Spleen (tissue), 11 donors: Measurements from ENCODE around the gene TEX261. TPM values are rescaled to one million over a fixed set of nuclear protein-coding genes. Genes with fewer than 3 reads are reported as not detected.
A peak's percentile ranks its signal among the peaks of the same experiment; 100 is the strongest.

Source experiments
- DNase-seq: peaks from one replicate; pipeline ENCODE4 v3.0.0-alpha.2; 2020
- H3K27ac ChIP-seq, 8 donors: fragments of 200-600 bp; sonication (generic) in 7 of 8; 1 replicate in 4 of 8; 2 replicates in 4 of 8; pipeline versions ENCODE4 v1.5.0 to v1.8.0; 2016 to 2021; ENCODE audit warnings: inconsistent platforms in 4 of 8, mild to moderate bottlenecking in 4 of 8, moderate library complexity in 1 of 8
- H3K27me3 ChIP-seq, 7 donors: fragments of 200-600 bp; sonication (generic) in 6 of 7; replicated peaks in 1 of 7; 1 replicate in 4 of 7; 2 replicates in 3 of 7; pipeline versions ENCODE4 v1.5.0 to v1.8.0; 2016 to 2021; ENCODE audit warnings: inconsistent platforms in 3 of 7, mild to moderate bottlenecking in 1 of 7
- H3K36me3 ChIP-seq, 6 donors: fragments of 200-600 bp; sonication (generic) in 5 of 6; 1 replicate in 4 of 6; 2 replicates in 2 of 6; pipeline versions ENCODE4 v1.5.0 to v1.8.0; 2016 to 2021; ENCODE audit warnings: inconsistent platforms in 2 of 6
- H3K4me1 ChIP-seq, 6 donors: fragments of 200-600 bp; sonication (generic) in 5 of 6; 1 replicate in 3 of 6; 2 replicates in 3 of 6; pipeline versions ENCODE4 v1.5.0 to v1.8.0; 2016 to 2021; ENCODE audit warnings: inconsistent platforms in 3 of 6
- H3K4me3 ChIP-seq, 8 donors: fragments of 200-600 bp; sonication (generic) in 7 of 8; 1 replicate in 4 of 8; 2 replicates in 4 of 8; pipeline versions ENCODE4 v1.5.0 to v1.8.0; 2016 to 2021; ENCODE audit warnings: inconsistent platforms in 4 of 8, mild to moderate bottlenecking in 4 of 8, moderate library complexity in 2 of 8
- H3K9me3 ChIP-seq, 8 donors: fragments of 200-600 bp; sonication (generic) in 7 of 8; 1 replicate in 4 of 8; 2 replicates in 4 of 8; pipeline versions ENCODE4 v1.5.0 to v1.8.0; 2016 to 2021; ENCODE audit warnings: inconsistent platforms in 4 of 8
- POLR2A ChIP-seq, 3 donors: fragments of 450-650 bp; IDR thresholded peaks; one replicate each; pipeline ENCODE4 v1.5.1; 2017; ENCODE audit warnings: antibody characterized with exemption in 3 of 3, mild to moderate bottlenecking in 1 of 3
- POLR2AphosphoS5 ChIP-seq, 3 donors: sonication (generic); formaldehyde crosslinking; IDR thresholded peaks; one replicate each; pipeline ENCODE4 v1.5.1; 2017; ENCODE audit warnings: antibody characterized with exemption in 3 of 3
- WGBS, 5 donors: extraction: QIAGEN DNeasy Blood & Tissue Kit in 3 of 5; methylation state at CpG; one replicate each; pipeline versions ENCODE4 v1.1.5 to v1.1.7; 2013 to 2018; 5-methylcytosine and 5-hydroxymethylcytosine counted together
- intact Hi-C: fragments of 100-400 bp; cut with DNase I; formaldehyde crosslinking; loops from one replicate; pipeline ENCODE4 v1.15.0; 2023; ENCODE audit warnings: low total_unique reads
- polyA plus RNA-seq, 3 donors: library from polyadenylated mRNA; stranded (reverse); fragments of 200-250 nt; gene quantifications; one replicate each; pipeline ENCODE4 v1.2.1, GENCODE V29; 2013
- total RNA-seq, 7 donors: library from RNA; depleted of rRNA in 3 of 7; stranded (reverse); fragments of >200 nt in 3 of 7; fragmentation: NEBNext Ultra II Directional in 4 of 7; extraction: Animal tissue kit (Norgen Biotek cat#: 25700) in 4 of 7; gene quantifications; one replicate each; pipeline versions ENCODE4 v1.1.0 to v1.2.1, GENCODE V29; 2016 to 2021
- TF ChIP-seq, protein P1 (sequence below), 11 experiments: fragments of 200-600 bp in 7 of 11; fragments of 450-650 bp in 4 of 11; sonication (generic) in 4 of 11; IDR thresholded peaks in 8 of 11; conservative IDR thresholded peaks in 3 of 11; 1 replicate in 7 of 11; 2 replicates in 4 of 11; pipeline versions ENCODE4 v1.4.0 to v1.8.0; 2016 to 2021; ENCODE audit warnings: antibody characterized with exemption in 11 of 11, inconsistent platforms in 4 of 11, mild to moderate bottlenecking in 1 of 11
- donor health status: healthy with polysubstance abuse.
- donor health status: DM: no; HTN: no; CAD: no; lungs with moderate emphysema.
- donor health status: DM: no; HTN: no; CAD: no.
- donor health status: Bipolar disorder and iron deficiency.
- donor health status: healthy.
- donor health status: DM: no; HTN: no; CAD: no.
- donor health status: DM: yes; HTN: yes; CAD: no.

Gene TEX261
- total and polyA plus RNA-seq, 10 donors, result 8.7 to 55.7 (median 32.8) TPM

DNA sequence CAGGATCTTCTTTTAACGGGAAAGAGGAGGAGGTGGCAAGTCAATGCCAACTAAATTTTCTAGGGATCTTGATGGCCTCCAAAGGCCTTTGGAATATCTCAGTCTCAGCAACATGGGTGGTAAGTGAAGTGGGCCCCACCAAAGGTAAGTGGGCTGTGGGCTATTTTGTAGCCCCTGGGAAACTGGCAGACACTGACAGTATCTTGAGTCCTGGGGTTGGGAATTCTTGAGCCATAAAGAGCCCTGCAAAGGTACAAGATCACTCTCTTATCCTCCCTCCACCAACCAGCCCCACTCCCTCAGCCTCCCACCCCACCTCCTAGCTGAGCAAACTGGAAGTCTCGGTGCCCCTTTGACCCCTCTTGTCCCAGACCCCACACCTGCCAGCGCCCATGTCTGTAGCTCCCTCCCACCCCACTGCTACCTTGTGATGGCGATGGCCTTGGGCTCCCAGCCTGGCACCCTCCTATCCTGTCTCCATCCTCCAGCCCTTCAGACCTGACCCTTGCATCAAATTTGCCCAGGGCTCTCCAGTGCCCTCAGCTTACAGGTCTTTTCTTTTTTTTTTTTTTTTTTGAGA, 50.5 kb downstream of the TEX261 start:
- intact Hi-C loops, result loop anchor here (10.0 kb wide), 1 partner anchor 149 kb away; the partner anchor contains the start of gene FIGLA
- Histone ChIP-seq H3K4me3 (no peak overlapping the region), H3K4me1 (peaks cover 0 to 24% (median 14%) of the 10 kb centered on the region in 6 donors), H3K27me3 (peaks cover 0 to 90% (median 14%) of the 10 kb centered on the region in 7 donors), H3K9me3 (no peaks in the 10 kb centered on the region), H3K36me3 (no peaks in the 10 kb centered on the region), H3K27ac (no peak overlapping the region)
- TF ChIP-seq POLR2AphosphoS5 (IDR thresholded peaks at IDR 0.05) (no peak), POLR2A (IDR thresholded peaks at IDR 0.05) (no peak)
- peak; percentile 64 for DNase-seq
- WGBS, 5 donors, result 81 to 82% (median 81%) methylated on average over 4 of the region's 4 CpGs

- TF ChIP-seq POLR2A (IDR thresholded peaks at IDR 0.05) (no peak), POLR2AphosphoS5 (IDR thresholded peaks at IDR 0.05) (no peak)
- TF ChIP-seq, protein P1, sequence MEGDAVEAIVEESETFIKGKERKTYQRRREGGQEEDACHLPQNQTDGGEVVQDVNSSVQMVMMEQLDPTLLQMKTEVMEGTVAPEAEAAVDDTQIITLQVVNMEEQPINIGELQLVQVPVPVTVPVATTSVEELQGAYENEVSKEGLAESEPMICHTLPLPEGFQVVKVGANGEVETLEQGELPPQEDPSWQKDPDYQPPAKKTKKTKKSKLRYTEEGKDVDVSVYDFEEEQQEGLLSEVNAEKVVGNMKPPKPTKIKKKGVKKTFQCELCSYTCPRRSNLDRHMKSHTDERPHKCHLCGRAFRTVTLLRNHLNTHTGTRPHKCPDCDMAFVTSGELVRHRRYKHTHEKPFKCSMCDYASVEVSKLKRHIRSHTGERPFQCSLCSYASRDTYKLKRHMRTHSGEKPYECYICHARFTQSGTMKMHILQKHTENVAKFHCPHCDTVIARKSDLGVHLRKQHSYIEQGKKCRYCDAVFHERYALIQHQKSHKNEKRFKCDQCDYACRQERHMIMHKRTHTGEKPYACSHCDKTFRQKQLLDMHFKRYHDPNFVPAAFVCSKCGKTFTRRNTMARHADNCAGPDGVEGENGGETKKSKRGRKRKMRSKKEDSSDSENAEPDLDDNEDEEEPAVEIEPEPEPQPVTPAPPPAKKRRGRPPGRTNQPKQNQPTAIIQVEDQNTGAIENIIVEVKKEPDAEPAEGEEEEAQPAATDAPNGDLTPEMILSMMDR (IDR thresholded peaks at IDR 0.05 in 8 of 11, conservative IDR thresholded peaks at IDR 0.05 in 3 of 11), result no peak
- no peaks in the 10 kb centered on the region for H3K36me3 ChIP-seq
- peak; percentile 66 for DNase-seq
- H3K4me1 ChIP-seq, result peaks cover 0 to 19% (median 10%) of the 10 kb centered on the region in 6 donors
- H3K4me3 ChIP-seq, result no peak overlapping the region
- intact Hi-C loops, result loop anchor here (10.0 kb wide), 1 partner anchor 149 kb away; the partner anchor contains the start of gene FIGLA
- 77 to 88% (median 82%) methylated on average over 8 to 11 of the region's 11 CpGs for WGBS, 5 donors
- no peak overlapping the region for H3K27ac ChIP-seq
- H3K9me3 ChIP-seq, result no peaks in the 10 kb centered on the region
- peaks cover 0 to 94% (median 18%) of the 10 kb centered on the region in 7 donors for H3K27me3 ChIP-seq
Observed at GRCh38 chr2:70943205-70943871, 51.3 kb downstream of the TEX261 start.

GRCh38 chr2:70942396-70943204, 52.1 kb downstream of the TEX261 start:
- H3K4me1 ChIP-seq, result peaks cover 0 to 14% (median 5%) of the 10 kb centered on the region in 6 donors
- no peak overlapping the region for H3K27ac ChIP-seq
- intact Hi-C loops, result loop anchor here (10.0 kb wide), 1 partner anchor 148 kb away; the partner anchor contains the start of gene FIGLA
- WGBS, 5 donors, result 65 to 78% (median 70%) methylated on average over 6 of the region's 6 CpGs
- H3K27me3 ChIP-seq, result peaks cover 0 to 93% (median 13%) of the 10 kb centered on the region in 7 donors
- no peaks in the 10 kb centered on the region for H3K9me3 ChIP-seq
- no peak overlapping the region for H3K4me3 ChIP-seq
- no peaks in the 10 kb centered on the region for H3K36me3 ChIP-seq
- TF ChIP-seq POLR2A (IDR thresholded peaks at IDR 0.05), result no peak
- DNase-seq, result no peak

DNA sequence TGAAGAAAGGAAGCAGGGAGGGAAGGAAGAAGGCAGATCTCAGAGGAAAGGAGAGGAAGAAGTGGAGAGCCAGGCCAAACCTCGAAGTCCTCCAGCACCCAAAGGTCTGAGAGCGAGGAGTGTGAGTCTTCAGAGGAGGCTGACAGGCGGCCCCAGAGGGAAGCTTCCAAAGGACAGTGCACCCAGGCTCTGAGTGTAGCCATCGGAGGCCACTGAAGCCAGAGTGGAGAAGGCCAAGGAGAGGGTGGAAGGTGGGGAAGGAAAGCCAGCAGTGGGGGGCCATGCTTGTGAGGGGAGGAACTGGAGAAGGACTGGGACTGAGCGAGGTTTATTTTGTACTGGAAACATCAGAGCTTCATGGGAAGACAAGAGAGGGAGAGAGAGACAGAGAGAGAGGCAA, 53.0 kb downstream of the TEX261 start:
- 69 to 76% (median 71%) methylated on average over 5 of the region's 5 CpGs for WGBS, 5 donors

More for the DNA sequence above, 53.0 kb downstream of the TEX261 start:
- H3K9me3 ChIP-seq, result no peaks in the 10 kb centered on the region
- no peak for TF ChIP-seq POLR2AphosphoS5 (IDR thresholded peaks at IDR 0.05)
- TF ChIP-seq, protein P1 (IDR thresholded peaks at IDR 0.05 in 8 of 11, conservative IDR thresholded peaks at IDR 0.05 in 3 of 11), result no peak
- TF ChIP-seq POLR2A (IDR thresholded peaks at IDR 0.05), result no peak
- no peak overlapping the region for H3K27ac ChIP-seq
- no peak for DNase-seq
- H3K27me3 ChIP-seq, result peaks cover 0 to 84% (median 6%) of the 10 kb centered on the region in 7 donors
- H3K4me3 ChIP-seq, result no peak overlapping the region
- intact Hi-C loops, result loop anchor here (10.0 kb wide), 1 partner anchor 147 kb away; the partner anchor contains the start of gene FIGLA
- no peaks in the 10 kb centered on the region for H3K36me3 ChIP-seq
- H3K4me1 ChIP-seq, result peaks cover 0 to 8% (median 1%) of the 10 kb centered on the region in 6 donors
